ENCODE measurements around the gene EFCAB11. TPM values are rescaled to one million over a fixed set of nuclear protein-coding genes. Genes with fewer than 3 reads are reported as not detected.

The EFCAB11 gene
- total and polyA plus RNA-seq, 2 of the 8 experiments (the other 6 are each of a cell fraction or from before 2014, with no cell fraction given) = 6.8 to 12.8 TPM

- no peaks in the 10 kb centered on the region for H3K27me3 ChIP-seq (replicated peaks in 1 of 4; ENCODE audit: control insufficient read depth in 3 of 4, extremely low read depth in 1 of 4, insufficient read depth in 3 of 4, low read length in 3 of 4)
- POLR2A ChIA-PET (ENCODE audit: partially characterized antibody) = no interaction called here
- FAIRE-seq = no peak
Measured at GRCh38 chr14:89833120-89833532, 121.4 kb downstream of the EFCAB11 start.

More at GRCh38 chr14:89833120-89833532, 121.4 kb downstream of the EFCAB11 start:
- 84% methylated on average over 3 of the region's 3 CpGs; no CpG with 5 or more reads in 1 of the 2 experiments for WGBS, 2 experiments (ENCODE audit: extremely low coverage in 1 of 2, insufficient coverage in 1 of 2, insufficient read length in 1 of 2, insufficient replicate concordance in 2 of 2, low coverage in 1 of 2, low lambda C conversion rate in 2 of 2, missing lambda C conversion rate in 1 of 2)
- Histone ChIP-seq H3K14ac (ENCODE audit: insufficient read length) (no peak overlapping the region), H2AK5ac (ENCODE audit: low read depth, low read length) (no peak overlapping the region), H3K23me2 (ENCODE audit: low read depth, low read length) (no peaks in the 10 kb centered on the region), H2BK15ac (ENCODE audit: low read length) (no peak overlapping the region), H3K23ac (ENCODE audit: insufficient read length) (no peak overlapping the region), H2BK5ac (ENCODE audit: low read depth, low read length) (no peak overlapping the region), H3K9me3 (ENCODE audit: insufficient read depth in 2 of 2, low read depth in 1 of 2, low read length in 1 of 2) (no peaks in the 10 kb centered on the region), H3K4me2 (ENCODE audit: insufficient read depth in 1 of 2, low read depth in 2 of 2, low read length in 2 of 2) (no peak overlapping the region), H3K56ac (replicated peaks; ENCODE audit: insufficient read length, low read depth, low read length) (no peak overlapping the region), H3K27ac (ENCODE audit: low read depth, low read length) (no peak overlapping the region), H3K79me2 (ENCODE audit: control insufficient read depth in 1 of 2, insufficient read depth in 2 of 2, low read length in 2 of 2) (no peaks in the 10 kb centered on the region), H3K18ac (ENCODE audit: extremely low read depth, low read length) (no peak overlapping the region), H2BK12ac (ENCODE audit: low read depth, low read length) (no peak overlapping the region), H3K36me3 (ENCODE audit: control insufficient read depth in 2 of 4, insufficient read depth in 4 of 4, low read length in 3 of 4) (no peaks in the 10 kb centered on the region), H4K8ac (ENCODE audit: extremely low read depth, insufficient read depth, low read length) (no peak overlapping the region), H4K5ac (ENCODE audit: insufficient read length, low read depth, low read length) (no peak overlapping the region), H4K20me1 (replicated peaks in 1 of 2; ENCODE audit: control insufficient read depth in 1 of 2, insufficient read depth in 2 of 2, low read length in 2 of 2) (no peaks in the 10 kb centered on the region), H2BK20ac (ENCODE audit: low read length) (no peak overlapping the region), H3K79me1 (ENCODE audit: low read depth, low read length) (no peaks in the 10 kb centered on the region; the same call in 1 of the 2 replicates), H2AFZ (ENCODE audit: low read length) (no peak overlapping the region), H3K4me1 (replicated peaks in 1 of 4; ENCODE audit: control insufficient read depth in 3 of 4, insufficient read depth in 4 of 4, low read length in 3 of 4) (peaks cover 2 to 9% (median 4%) of the 10 kb centered on the region in 4 experiments; a peak in 6 of 7 replicates), H3K9ac (replicated peaks in 1 of 4; ENCODE audit: extremely low read depth in 1 of 4, low read depth in 3 of 4, low read length in 3 of 4) (no peak overlapping the region), H2BK120ac (replicated peaks; ENCODE audit: low read depth, low read length) (no peak overlapping the region), H4K91ac (replicated peaks; ENCODE audit: insufficient read length, low read length) (no peak overlapping the region), H3K4me3 (ENCODE audit: extremely low read depth in 1 of 4, insufficient read depth in 2 of 4, low read depth in 3 of 4, low read length in 4 of 4) (no peak overlapping the region), H3K4ac (replicated peaks; ENCODE audit: insufficient read length, low read depth, low read length) (no peak overlapping the region)
- CTCF ChIA-PET (ENCODE audit: partially characterized antibody) = interaction anchor here (0.6 kb wide), 1 partner anchor 15 kb away, joined by 3 read pairs; no protein-coding TSS in a partner anchor
- DNase-seq (ENCODE audit: low read depth in 1 of 2, low spot score in 2 of 2) = no peak
